ENCODE data around the gene CDON.

CDON gene

GRCh38 chr11:126098204-126098769 lies 35.6 kb upstream of the CDON start:
- Mint-ChIP-seq H3K4me1 (no peaks in the 10 kb centered on the region), H3K27ac (no peak overlapping the region)

DNA sequence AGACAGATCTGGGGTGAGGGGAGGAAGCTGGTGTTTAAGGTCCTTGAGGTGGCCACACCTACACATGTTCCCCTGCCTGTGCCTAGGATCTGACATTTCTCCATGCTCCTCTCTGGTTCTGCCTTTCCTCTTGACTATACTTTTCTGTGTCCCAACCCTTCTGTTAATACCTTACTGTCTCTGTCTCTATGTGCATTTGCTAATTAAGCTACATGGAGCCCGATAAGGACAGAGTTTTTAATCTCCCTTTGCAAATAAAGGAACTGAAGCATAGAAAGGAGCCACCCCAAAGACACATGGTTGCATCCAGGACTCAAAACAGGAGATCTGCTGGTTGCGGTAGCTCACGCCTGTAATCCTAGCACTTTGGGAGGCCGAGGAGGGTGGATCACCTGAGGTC lies 33.1 kb upstream of the CDON start:
- no peaks in the 10 kb centered on the region for H3K27me3 Mint-ChIP-seq
- no peaks in the 10 kb centered on the region for H3K36me3 Mint-ChIP-seq
- no peak overlapping the region for H3K4me3 Mint-ChIP-seq
- H3K27ac Mint-ChIP-seq = no peak overlapping the region
- H3K9me3 Mint-ChIP-seq = no peaks in the 10 kb centered on the region
- no peaks in the 10 kb centered on the region for H3K4me1 Mint-ChIP-seq

More at GRCh38 chr11:126098204-126098769, 35.6 kb upstream of the CDON start:
- Mint-ChIP-seq H3K4me3 (no peak overlapping the region), H3K36me3 (no peaks in the 10 kb centered on the region), H3K9me3 (no peaks in the 10 kb centered on the region), H3K27me3 (no peaks in the 10 kb centered on the region)

GRCh38 chr11:126090452-126090851 lies 27.8 kb upstream of the CDON start:
- Mint-ChIP-seq H3K4me3 (no peak overlapping the region), H3K27ac (no peak overlapping the region), H3K4me1 (peaks cover 2% of the 10 kb centered on the region), H3K36me3 (no peaks in the 10 kb centered on the region), H3K9me3 (no peaks in the 10 kb centered on the region), H3K27me3 (no peaks in the 10 kb centered on the region)

DNA sequence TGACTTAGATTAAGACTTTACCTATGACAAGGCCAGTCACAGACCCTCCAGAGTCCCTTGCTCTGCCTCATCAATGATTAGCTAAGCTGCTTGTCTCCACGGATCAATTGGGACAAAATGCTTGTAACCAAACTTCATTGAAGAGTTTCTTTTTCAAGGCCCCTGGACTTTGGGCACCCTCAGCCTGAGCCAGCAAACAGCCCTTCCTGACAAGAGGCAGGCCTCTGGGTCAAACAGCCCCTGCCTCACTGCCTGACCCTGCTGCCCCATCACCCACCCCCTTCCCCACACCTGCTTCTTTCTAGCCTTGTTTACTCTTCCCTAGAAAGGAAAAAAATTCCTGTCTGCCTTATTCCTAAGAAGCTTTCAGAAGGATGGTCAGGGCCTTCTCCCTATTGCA lies 26.3 kb upstream of the CDON start:
- Mint-ChIP-seq H3K4me1 (peaks cover 12% of the 10 kb centered on the region), H3K9me3 (no peaks in the 10 kb centered on the region), H3K4me3 (no peak overlapping the region), H3K27me3 (no peaks in the 10 kb centered on the region), H3K27ac (no peak overlapping the region), H3K36me3 (no peaks in the 10 kb centered on the region)

DNA sequence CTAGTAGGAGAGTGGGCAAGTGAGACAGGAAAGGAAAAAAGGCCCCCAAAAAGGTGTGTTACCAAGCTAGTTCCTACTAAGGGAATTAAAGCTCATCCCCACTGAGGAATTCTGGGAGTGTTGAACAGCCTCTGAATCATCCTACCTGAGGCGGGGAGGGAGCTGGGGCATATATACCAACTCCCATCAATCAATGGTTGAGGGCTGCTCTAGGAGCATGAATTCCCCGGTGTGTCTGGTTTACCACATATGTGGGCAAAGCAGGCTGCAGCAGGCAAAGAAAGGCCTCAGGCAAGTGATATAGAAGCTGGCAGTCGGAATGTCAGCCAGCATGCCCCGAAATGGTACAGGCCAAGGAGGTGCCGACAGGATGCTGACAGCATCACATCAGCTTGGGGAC lies 23.6 kb upstream of the CDON start:
- Mint-ChIP-seq H3K36me3 (no peaks in the 10 kb centered on the region), H3K4me3 (no peak overlapping the region), H3K4me1 (peaks cover 24% of the 10 kb centered on the region), H3K27ac (no peak overlapping the region), H3K9me3 (no peaks in the 10 kb centered on the region), H3K27me3 (no peaks in the 10 kb centered on the region)

- Mint-ChIP-seq H3K27me3 (no peaks in the 10 kb centered on the region), H3K4me3 (no peak overlapping the region), H3K4me1 (peaks cover 24% of the 10 kb centered on the region), H3K9me3 (no peaks in the 10 kb centered on the region), H3K36me3 (no peaks in the 10 kb centered on the region), H3K27ac (peak overlapping the region; percentile 71)
Observed at GRCh38 chr11:126084608-126084912, 21.9 kb upstream of the CDON start.

DNA sequence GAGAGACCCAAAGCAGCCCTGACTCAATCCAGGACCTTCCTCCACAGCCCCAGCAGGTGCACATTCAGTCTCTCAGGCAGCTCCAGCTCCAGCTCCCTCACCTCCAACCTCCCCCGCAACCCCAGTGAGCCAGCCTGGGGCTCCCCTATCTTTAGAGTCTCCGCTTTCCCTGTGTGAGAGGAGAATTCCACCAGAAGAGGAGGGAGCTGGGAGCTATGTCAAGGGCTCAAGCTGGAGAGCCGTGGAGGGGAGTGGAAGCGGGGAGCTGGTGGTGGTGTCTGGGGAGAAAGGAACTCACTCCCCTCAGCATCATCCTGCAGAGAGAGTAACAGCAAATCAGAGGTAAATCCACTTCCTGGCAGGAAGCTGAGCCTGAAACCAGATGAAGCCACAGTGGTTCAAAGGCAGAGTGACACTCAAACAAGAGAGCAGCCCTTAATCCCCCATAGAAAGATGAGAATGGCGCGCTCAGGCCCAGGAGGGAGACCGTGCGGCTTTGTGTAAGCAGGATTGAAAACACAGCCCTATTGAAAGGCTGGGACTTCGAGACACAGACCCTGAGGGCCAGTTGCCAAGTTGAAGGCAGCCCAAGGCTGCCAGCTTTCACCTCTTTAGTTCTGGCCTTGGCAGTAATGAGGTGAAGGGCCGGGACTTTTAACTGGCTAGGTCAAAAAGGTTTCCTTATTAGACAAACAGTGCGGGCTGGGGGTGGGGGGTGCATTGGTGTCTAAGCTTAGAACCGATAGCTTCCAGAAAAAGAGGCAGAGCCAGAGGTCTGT lies 21.4 kb upstream of the CDON start:
- Mint-ChIP-seq H3K4me3 (peak overlapping the region; percentile 71), H3K4me1 (peaks cover 24% of the 10 kb centered on the region), H3K9me3 (no peaks in the 10 kb centered on the region), H3K27ac (peak overlapping the region; percentile 71), H3K27me3 (no peaks in the 10 kb centered on the region), H3K36me3 (no peaks in the 10 kb centered on the region)

DNA sequence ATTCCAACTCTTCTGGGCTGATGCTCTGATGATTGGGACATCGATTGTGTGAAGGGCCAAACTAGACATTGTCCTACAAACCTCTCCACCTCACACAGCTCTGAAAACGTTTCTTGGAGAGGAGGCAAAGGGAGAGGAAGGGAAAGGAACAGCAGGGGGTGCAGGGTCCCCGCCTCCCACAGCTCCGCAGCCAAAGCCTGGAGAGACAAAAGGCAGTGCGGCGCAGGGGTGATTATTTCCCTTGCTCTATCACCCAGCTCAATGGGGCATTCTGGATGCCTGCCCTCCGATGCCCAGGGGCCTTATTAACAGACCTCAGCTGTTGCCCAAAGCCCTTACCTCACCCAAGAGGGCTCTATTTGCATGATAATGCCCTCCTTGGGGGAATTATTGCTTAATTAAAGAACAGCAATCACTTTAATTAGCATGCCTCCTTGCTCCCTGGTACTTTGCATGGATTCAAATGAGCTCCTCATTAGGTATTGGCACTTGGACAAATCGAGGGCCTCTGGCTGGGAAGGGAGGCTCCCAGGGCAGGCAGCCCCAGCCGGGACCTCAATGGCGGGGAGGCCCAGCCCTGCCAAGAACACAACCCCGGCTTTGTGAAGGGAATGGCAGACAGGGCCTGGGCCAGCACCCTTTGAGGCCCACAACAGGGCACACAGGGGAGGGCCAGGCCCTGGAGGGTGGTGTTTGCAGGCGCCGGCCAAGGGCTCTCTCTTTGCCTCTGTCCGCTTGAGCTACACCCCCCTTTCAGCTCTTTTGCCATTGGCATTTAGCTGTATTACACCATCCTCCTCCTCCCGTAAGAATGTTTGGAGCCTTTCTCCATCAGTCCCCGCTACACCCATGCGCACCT lies 19.8 kb upstream of the CDON start:
- H3K27me3 Mint-ChIP-seq = no peaks in the 10 kb centered on the region
- H3K4me3 Mint-ChIP-seq = no peak overlapping the region
- peaks cover 24% of the 10 kb centered on the region for H3K4me1 Mint-ChIP-seq
- H3K27ac Mint-ChIP-seq = no peak overlapping the region
- no peaks in the 10 kb centered on the region for H3K9me3 Mint-ChIP-seq
- H3K36me3 Mint-ChIP-seq = no peaks in the 10 kb centered on the region

- Mint-ChIP-seq H3K9me3 (no peaks in the 10 kb centered on the region), H3K4me1 (peaks cover 24% of the 10 kb centered on the region), H3K27ac (no peak overlapping the region)
Observed at GRCh38 chr11:126081915-126082250, 19.2 kb upstream of the CDON start.

GRCh38 chr11:126080161-126080941 lies 17.7 kb upstream of the CDON start:
- no peaks in the 10 kb centered on the region for H3K36me3 Mint-ChIP-seq
- H3K27ac Mint-ChIP-seq = no peak overlapping the region
- H3K9me3 Mint-ChIP-seq = no peaks in the 10 kb centered on the region
- H3K27me3 Mint-ChIP-seq = no peaks in the 10 kb centered on the region
- peaks cover 21% of the 10 kb centered on the region for H3K4me1 Mint-ChIP-seq
- no peak overlapping the region for H3K4me3 Mint-ChIP-seq

More at GRCh38 chr11:126081915-126082250, 19.2 kb upstream of the CDON start:
- no peaks in the 10 kb centered on the region for H3K27me3 Mint-ChIP-seq
- H3K36me3 Mint-ChIP-seq = no peaks in the 10 kb centered on the region
- H3K4me3 Mint-ChIP-seq = no peak overlapping the region

GRCh38 chr11:126079621-126080124 lies 17.0 kb upstream of the CDON start:
- no peak overlapping the region for H3K4me3 Mint-ChIP-seq
- H3K9me3 Mint-ChIP-seq = no peaks in the 10 kb centered on the region
- no peaks in the 10 kb centered on the region for H3K27me3 Mint-ChIP-seq
- no peaks in the 10 kb centered on the region for H3K36me3 Mint-ChIP-seq
- H3K27ac Mint-ChIP-seq = no peak overlapping the region
- peaks cover 18% of the 10 kb centered on the region for H3K4me1 Mint-ChIP-seq

GRCh38 chr11:126076641-126077040 lies 14.0 kb upstream of the CDON start:
- H3K27ac Mint-ChIP-seq = no peak overlapping the region
- H3K4me1 Mint-ChIP-seq = no peaks in the 10 kb centered on the region
- H3K9me3 Mint-ChIP-seq = no peaks in the 10 kb centered on the region
- no peak overlapping the region for H3K4me3 Mint-ChIP-seq
- no peaks in the 10 kb centered on the region for H3K36me3 Mint-ChIP-seq
- no peaks in the 10 kb centered on the region for H3K27me3 Mint-ChIP-seq

DNA sequence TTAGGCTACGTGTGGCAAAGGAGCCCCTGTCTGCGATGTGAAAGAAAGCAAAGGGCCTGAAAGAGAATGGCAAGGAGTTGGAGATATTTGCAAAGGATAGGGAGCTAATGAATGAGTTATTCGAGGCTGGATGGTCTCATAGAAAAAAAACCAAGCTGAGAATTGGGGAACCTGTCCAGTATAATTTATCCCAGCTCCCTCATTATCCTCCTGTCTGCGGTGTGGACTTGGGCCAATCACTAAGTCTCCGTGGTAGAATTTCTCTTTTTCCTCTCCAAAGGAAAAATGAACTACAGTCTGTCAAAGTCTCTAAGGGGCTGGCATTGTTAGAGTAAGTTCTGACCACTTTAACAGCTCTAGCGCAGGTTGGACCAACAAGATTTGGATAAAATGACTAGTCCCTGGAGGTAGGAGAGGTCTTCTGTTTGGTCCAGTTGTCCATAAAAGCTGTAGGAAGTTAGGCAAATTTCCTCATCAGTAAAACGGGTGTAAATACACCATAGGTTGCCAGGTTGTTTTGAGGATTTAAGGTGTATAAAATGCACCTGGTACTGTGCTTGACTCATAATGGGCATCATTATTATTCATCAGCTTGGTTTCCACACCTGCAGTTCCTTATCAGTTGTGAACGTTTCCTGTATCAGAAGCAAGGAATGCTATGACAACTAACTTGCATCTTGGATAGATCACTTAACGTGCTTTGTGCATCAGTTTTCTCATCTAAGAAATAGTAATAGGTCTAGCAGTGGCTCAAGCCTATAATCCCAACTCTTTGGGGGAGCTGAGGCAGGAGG lies 10.3 kb upstream of the CDON start:
- H3K4me1 Mint-ChIP-seq = no peaks in the 10 kb centered on the region
- peaks cover 1% of the 10 kb centered on the region for H3K36me3 Mint-ChIP-seq
- H3K9me3 Mint-ChIP-seq = no peaks in the 10 kb centered on the region
- no peak overlapping the region for H3K27ac Mint-ChIP-seq
- no peak overlapping the region for H3K4me3 Mint-ChIP-seq
- H3K27me3 Mint-ChIP-seq = no peaks in the 10 kb centered on the region

- Mint-ChIP-seq H3K4me1 (no peaks in the 10 kb centered on the region), H3K36me3 (peaks cover 1% of the 10 kb centered on the region), H3K9me3 (no peaks in the 10 kb centered on the region), H3K27ac (no peak overlapping the region), H3K27me3 (no peaks in the 10 kb centered on the region), H3K4me3 (no peak overlapping the region)
Observed at GRCh38 chr11:126072141-126072741, 9.6 kb upstream of the CDON start.

All from activated naive CD4-positive, alpha-beta T cell treated with anti-CD3 and anti-CD28 coated beads, Interleukin-2, amount 50 U/mL, for 24 hours (primary cell).